HepG2 (cell line): ENCODE results near the gene RHOC. TPM values are rescaled to one million over a fixed set of nuclear protein-coding genes. Genes with fewer than 3 reads are reported as not detected.
A peak's percentile ranks its signal among the peaks of the same experiment; 100 is the strongest.

ENCODE experiments used
- ARNT2 ChIP-seq: sonication (generic); formaldehyde crosslinking; IDR thresholded peaks from 2 replicates; pipeline ENCODE4 v1.8.0; 2022; ENCODE audit warnings: mild to moderate bottlenecking, low read depth, missing genetic modification reagents, moderate library complexity
- HNF1A ChIP-seq, 2 experiments: sonication (generic) in 1 of 2; formaldehyde crosslinking in 1 of 2; IDR thresholded peaks; 2 replicates each; pipeline versions ENCODE4 v1.4.0 to v1.6.1; 2016 to 2020; ENCODE audit warnings: borderline replicate concordance in 1 of 2, low read depth in 1 of 2, mild to moderate bottlenecking in 1 of 2, missing genetic modification reagents in 1 of 2
- MYNN ChIP-seq: sonication (generic); formaldehyde crosslinking; IDR thresholded peaks from 2 replicates; pipeline ENCODE4 v1.4.0; 2020; ENCODE audit warnings: mild to moderate bottlenecking, low read depth, missing genetic modification reagents
- NAIF1 ChIP-seq: sonication (generic); formaldehyde crosslinking; IDR thresholded peaks from 2 replicates; pipeline ENCODE4 v1.5.0; 2020; ENCODE audit warnings: mild to moderate bottlenecking, missing genetic modification reagents, borderline replicate concordance
- PAX8 ChIP-seq: sonication (generic); formaldehyde crosslinking; IDR thresholded peaks from 2 replicates; pipeline ENCODE4 v1.8.0; 2022; ENCODE audit warnings: mild to moderate bottlenecking, missing genetic modification reagents, borderline replicate concordance
- PLRG1 ChIP-seq: fragments of 450-650 bp; conservative IDR thresholded peaks from 2 replicates; pipeline ENCODE4 v1.6.1; 2016
- PRMT3 ChIP-seq: sonication (generic); formaldehyde crosslinking; IDR thresholded peaks from 2 replicates; pipeline ENCODE4 v1.8.1; 2022; ENCODE audit warnings: low read depth, mild to moderate bottlenecking, moderate library complexity, missing genetic modification reagents, borderline replicate concordance
- RARG ChIP-seq: sonication (generic); formaldehyde crosslinking; IDR thresholded peaks from 2 replicates; pipeline ENCODE4 v1.4.0; 2020; ENCODE audit warnings: low read depth, mild to moderate bottlenecking, missing genetic modification reagents
- SP1 ChIP-seq, 2 experiments: fragments of 450-650 bp in 1 of 2; sonication (generic) in 1 of 2; formaldehyde crosslinking in 1 of 2; IDR thresholded peaks; 2 replicates each; pipeline versions ENCODE4 v1.4.0 to v1.6.1; 2016 to 2020; ENCODE audit warnings: missing genetic modification reagents in 1 of 2
- SPEN ChIP-seq: sonication (generic); formaldehyde crosslinking; IDR thresholded peaks from 2 replicates; pipeline ENCODE4 v1.5.1; 2020; ENCODE audit warnings: low read depth, mild to moderate bottlenecking, missing genetic modification reagents
- SRF ChIP-seq: IDR thresholded peaks from 2 replicates; pipeline ENCODE4 v1.6.1; 2011; ENCODE audit warnings: mild to moderate bottlenecking, low read depth, low read length, moderate library complexity
- TEAD3 ChIP-seq: optimal IDR thresholded peaks from 2 replicates; pipeline ENCODE3; 2016; ENCODE audit warnings: borderline replicate concordance
- ZFX ChIP-seq: sonication (generic); formaldehyde crosslinking; IDR thresholded peaks from 2 replicates; pipeline ENCODE4 v1.4.0; 2020; ENCODE audit warnings: mild to moderate bottlenecking, low read depth, missing genetic modification reagents, moderate library complexity
- ZNF12 ChIP-seq: sonication (generic); formaldehyde crosslinking; IDR thresholded peaks from 2 replicates; pipeline ENCODE4 v1.5.0; 2020; ENCODE audit warnings: missing genetic modification reagents
- ZNF207 ChIP-seq: fragments of 450-650 bp; IDR thresholded peaks from 2 replicates; pipeline ENCODE4 v1.6.1; 2016; ENCODE audit warnings: antibody characterized with exemption, borderline replicate concordance
- ZNF276 ChIP-seq: sonication (generic); formaldehyde crosslinking; IDR thresholded peaks from 2 replicates; pipeline ENCODE4 v1.4.0; 2020; ENCODE audit warnings: mild to moderate bottlenecking, low read depth, missing genetic modification reagents
- ZNF30 ChIP-seq: sonication (generic); formaldehyde crosslinking; IDR thresholded peaks from 2 replicates; pipeline ENCODE4 v1.5.0; 2020; ENCODE audit warnings: mild to moderate bottlenecking, missing genetic modification reagents
- ZNF333 ChIP-seq: sonication (generic); formaldehyde crosslinking; IDR thresholded peaks from 2 replicates; pipeline ENCODE4 v1.4.0; 2020; ENCODE audit warnings: mild to moderate bottlenecking, missing genetic modification reagents, borderline replicate concordance
- ZNF414 ChIP-seq: sonication (generic); formaldehyde crosslinking; IDR thresholded peaks from 2 replicates; pipeline ENCODE4 v1.5.0; 2020; ENCODE audit warnings: missing genetic modification reagents
- ZNF607 ChIP-seq: sonication (generic); formaldehyde crosslinking; IDR thresholded peaks from 2 replicates; pipeline ENCODE4 v1.5.1; 2020; ENCODE audit warnings: missing genetic modification reagents, mild to moderate bottlenecking, borderline replicate concordance
- ZNF7 ChIP-seq: IDR thresholded peaks from 2 replicates; pipeline ENCODE4 v1.6.1; 2016; ENCODE audit warnings: missing biosample characterization, missing genetic modification reagents
- ZNF839 ChIP-seq: sonication (generic); formaldehyde crosslinking; IDR thresholded peaks from 2 replicates; pipeline ENCODE4 v1.4.0; 2020; ENCODE audit warnings: missing genetic modification reagents, mild to moderate bottlenecking, borderline replicate concordance
- ZSCAN20 ChIP-seq: sonication (generic); formaldehyde crosslinking; IDR thresholded peaks from 2 replicates; pipeline ENCODE4 v1.4.0; 2020; ENCODE audit warnings: missing genetic modification reagents, mild to moderate bottlenecking, borderline replicate concordance
- polyA plus RNA-seq, 8 experiments: library from polyadenylated mRNA; depleted of rRNA in 3 of 8; stranded (reverse) in 7 of 8; unstranded in 1 of 8; fragments of >200 nt; fragmentation: Illumina TruSeq in 4 of 8; extraction: Trizol in 4 of 8; gene quantifications; 2 replicates each; pipeline versions ENCODE4 v1.2.1 to v1.2.3, GENCODE V29; 2011 to 2016; ENCODE audit warnings: low read depth in 4 of 8, missing spikeins in 1 of 8, mixed read lengths in 1 of 8; ENCODE audit not compliant: insufficient read depth in 1 of 8
- total RNA-seq, 5 experiments: library from RNA; depleted of rRNA; stranded (reverse); fragments of >200 nt; fragmentation: Illumina TruSeq; extraction: Trizol; gene quantifications; 2 replicates each; pipeline ENCODE4 v1.2.3, GENCODE V29; 2016; ENCODE audit warnings: low read depth in 1 of 5

Gene RHOC
- total and polyA plus RNA-seq, 2 of the 13 experiments (the other 11 are each of a cell fraction or from before 2014, with no cell fraction given), result 64.3 to 182 TPM

- no peak for TF ChIP-seq ARNT2
- TF ChIP-seq ZNF30 (CRISPR knock-in tag), result no peak
- TF ChIP-seq ZNF276 (CRISPR knock-in tag), result no peak
- no peak for TF ChIP-seq ZNF207
- 0 out of 2 replicates have a peak, but pooled peaks have one; percentile 47 for TF ChIP-seq NAIF1 (CRISPR knock-in tag)
- no peak for TF ChIP-seq ZNF839 (CRISPR knock-in tag)
- TF ChIP-seq ZFX (CRISPR knock-in tag), result peak; percentile 82
- TF ChIP-seq ZNF333 (CRISPR knock-in tag), result 0 out of 2 replicates have a peak, but pooled peaks have one; percentile 25
- no peak for TF ChIP-seq MYNN
- TF ChIP-seq PRMT3, result no peak
- no peak for TF ChIP-seq SPEN (CRISPR knock-in tag)
- TF ChIP-seq ZNF607, result 0 out of 2 replicates have a peak, but pooled peaks have one; percentile 71
- TF ChIP-seq ZSCAN20 (CRISPR knock-in tag), result no peak
- no peak for TF ChIP-seq SP1 (IDR thresholded peaks at IDR 0.05)
- no peak for TF ChIP-seq SP1 (CRISPR knock-in tag; IDR thresholded peaks at IDR 0.05)
- TF ChIP-seq PLRG1, result no peak
- TF ChIP-seq ZNF414 (CRISPR knock-in tag), result no peak
- TF ChIP-seq TEAD3, result no peak
- no peak for TF ChIP-seq HNF1A (IDR thresholded peaks at IDR 0.05; ENCODE audit: low read depth)
- TF ChIP-seq HNF1A (CRISPR knock-in tag; IDR thresholded peaks at IDR 0.05; ENCODE audit: borderline replicate concordance), result peak; percentile 32; the same call in 1 of the 2 replicates
- TF ChIP-seq RARG (CRISPR knock-in tag), result no peak
- TF ChIP-seq SRF, result no peak
- TF ChIP-seq ZNF12 (CRISPR knock-in tag), result no peak
- 0 out of 2 replicates have a peak, but pooled peaks have one; percentile 61 for TF ChIP-seq PAX8 (CRISPR knock-in tag)
- no peak for TF ChIP-seq ZNF7 (CRISPR knock-in tag)
These were observed 32.4 kb downstream of the RHOC start, which contains the start of gene MOV10 (continued) for GRCh38 chr1:112674440-112674985.
